Inflammatory macrophage (primary cell): Measurements from ENCODE around the gene SIK2.
"Not testable (repeated sequence)": the region's sequence is repeated elsewhere in the genome, so short reads cannot be mapped to it uniquely, and the experiment has no call there.

Experiments
- DNase-seq, 2 donors: peaks; one replicate each; pipeline ENCODE4 v3.0.0-alpha.2; 2020 to 2022

SIK2 gene

DNA sequence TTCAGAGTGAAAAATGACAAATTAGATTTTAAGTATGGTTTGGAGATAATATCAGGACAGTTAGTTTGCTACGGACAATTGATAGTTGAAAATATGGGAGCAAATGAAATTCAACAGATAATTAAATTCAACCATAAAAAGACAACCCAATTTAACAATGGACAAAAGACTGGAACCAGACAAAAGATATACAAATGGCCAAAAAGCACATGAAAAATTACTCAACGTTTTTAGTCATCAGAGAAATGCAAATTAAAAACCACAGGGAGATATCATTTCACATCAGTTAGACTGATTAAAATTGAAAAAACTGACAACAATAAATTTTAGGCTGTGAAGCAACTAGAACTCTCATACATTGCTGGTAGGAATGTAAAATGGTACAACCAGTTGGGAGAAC lies 27.2 kb downstream of the SIK2 start:
- DNase-seq = no peak

DNA sequence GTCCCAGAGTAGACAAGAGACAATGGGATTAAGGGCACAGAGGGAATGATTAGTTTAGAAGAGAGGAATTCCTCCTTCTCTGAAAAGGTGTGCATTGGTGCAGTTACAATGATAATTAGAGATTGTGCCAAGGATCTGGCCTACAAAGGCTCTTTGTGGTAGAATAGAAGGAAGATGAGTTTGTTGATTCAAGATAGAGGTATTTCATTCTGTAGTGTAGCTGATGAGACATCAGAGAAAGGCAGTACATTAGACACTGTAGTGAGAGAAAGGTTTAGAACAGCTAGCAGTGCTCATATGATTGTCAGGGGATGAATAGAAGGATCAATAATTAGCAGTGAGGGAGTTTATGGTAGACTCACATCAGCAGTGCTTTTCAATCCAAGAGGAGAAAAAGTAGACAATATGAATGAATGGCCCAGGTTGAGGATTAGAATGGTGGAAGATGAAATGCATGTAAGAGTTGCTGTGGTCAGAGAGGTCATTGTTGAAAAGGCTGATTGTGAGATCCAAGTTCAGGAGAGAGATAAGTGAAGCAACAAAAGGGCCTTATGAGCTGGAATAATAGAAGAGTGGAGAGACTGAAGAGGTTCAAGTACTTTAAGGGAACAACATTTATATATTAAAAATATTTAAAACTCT lies 28.9 kb downstream of the SIK2 start:
- DNase-seq = no peak

DNA sequence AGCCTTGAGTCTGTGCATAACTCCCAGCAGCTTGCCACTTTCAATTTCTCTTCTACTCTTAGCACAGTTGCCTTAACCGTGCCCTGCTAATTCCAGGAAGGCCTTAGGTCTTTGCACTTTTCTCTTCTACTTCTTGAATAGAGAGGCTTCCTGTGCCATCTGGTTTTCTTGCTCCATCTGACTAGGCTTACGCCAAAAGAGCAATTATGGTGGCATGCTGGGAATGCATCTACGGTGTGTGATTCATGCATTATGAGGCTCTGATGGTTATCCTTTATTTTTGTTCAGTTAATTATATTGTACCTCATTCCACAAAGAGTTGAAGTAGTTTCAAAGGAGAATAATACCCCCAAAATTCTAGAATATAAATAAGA lies 29.4 kb downstream of the SIK2 start:
- no peak for DNase-seq

DNA sequence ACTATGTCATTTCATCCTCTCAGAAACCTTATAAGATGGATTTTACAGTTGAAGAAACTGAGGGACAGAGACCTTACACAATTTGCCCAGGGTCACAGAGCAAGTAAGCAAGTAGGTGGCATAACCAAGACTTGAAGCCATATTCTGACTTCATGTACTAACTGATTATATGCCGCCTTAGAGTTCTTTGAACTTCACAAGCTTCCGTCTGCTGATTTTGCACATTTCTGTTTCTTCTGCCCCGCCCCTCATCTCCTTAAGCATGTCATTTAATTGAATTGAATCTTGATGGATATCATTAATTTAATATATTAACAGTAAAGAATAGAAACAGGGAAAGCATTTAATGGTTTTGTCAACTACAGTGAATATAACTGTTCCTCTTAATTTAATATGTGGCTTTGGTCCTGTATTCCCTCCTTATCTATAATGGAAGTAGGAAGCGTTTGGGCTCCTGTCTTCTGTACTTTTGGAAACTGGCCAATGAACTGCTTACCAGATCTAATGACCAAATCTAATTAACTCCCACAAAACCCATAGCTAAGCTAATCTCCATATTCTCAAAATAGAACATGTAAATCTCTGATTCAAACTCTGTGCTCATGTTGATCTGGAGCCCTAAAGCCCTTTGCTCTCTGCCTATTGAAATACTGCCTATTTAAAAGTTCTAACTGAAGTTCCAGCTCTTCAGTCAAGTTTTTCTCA lies 30.4 kb downstream of the SIK2 start:
- no peak for DNase-seq

DNA sequence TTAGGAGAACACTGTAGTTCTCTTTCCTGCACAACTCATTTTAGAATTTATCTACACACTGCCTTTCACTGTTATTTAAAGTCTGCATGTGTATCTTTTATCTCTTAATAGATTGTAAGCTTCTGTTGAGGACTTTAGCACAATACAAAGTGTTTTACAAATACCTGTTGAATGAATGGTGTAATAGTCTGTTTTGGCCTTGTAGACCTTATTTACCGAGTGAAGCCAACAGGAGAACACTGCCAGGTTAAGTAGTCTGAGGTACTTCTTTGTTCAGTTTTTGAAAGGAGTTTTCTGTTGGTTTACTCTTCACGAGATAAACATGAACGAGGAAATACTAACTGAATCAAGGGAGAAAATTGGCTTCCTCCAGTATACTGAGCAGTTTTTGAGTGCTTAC lies 31.0 kb downstream of the SIK2 start:
- no peak for DNase-seq

DNA sequence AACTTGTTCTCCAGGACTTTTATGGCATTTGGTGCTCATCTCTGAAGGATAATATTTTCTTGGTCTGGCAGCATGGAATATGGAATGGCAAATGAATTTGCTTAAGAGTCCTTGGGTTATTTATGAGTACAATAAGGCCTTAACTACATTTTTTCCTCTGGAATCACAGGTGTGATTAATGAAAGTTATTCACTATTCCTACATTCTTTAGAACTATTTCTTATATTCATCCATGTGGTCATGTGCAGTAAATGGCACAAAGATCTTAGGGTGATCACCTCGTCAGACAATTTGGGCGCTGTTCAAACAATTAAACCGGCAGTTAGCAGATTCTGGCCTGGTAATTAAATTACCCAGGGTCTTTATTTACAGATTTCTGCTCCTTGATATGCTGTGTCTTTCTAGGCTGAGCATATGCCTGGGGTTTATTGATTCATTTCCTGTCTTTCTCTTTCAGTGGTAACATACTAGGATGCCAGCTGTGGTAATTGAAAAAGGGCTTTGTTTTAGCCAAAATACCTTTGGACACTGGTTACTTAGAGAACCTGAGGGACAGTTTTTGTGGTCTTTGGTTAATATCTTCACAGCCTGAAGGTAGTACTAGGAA lies 31.6 kb downstream of the SIK2 start:
- no peak for DNase-seq

DNA sequence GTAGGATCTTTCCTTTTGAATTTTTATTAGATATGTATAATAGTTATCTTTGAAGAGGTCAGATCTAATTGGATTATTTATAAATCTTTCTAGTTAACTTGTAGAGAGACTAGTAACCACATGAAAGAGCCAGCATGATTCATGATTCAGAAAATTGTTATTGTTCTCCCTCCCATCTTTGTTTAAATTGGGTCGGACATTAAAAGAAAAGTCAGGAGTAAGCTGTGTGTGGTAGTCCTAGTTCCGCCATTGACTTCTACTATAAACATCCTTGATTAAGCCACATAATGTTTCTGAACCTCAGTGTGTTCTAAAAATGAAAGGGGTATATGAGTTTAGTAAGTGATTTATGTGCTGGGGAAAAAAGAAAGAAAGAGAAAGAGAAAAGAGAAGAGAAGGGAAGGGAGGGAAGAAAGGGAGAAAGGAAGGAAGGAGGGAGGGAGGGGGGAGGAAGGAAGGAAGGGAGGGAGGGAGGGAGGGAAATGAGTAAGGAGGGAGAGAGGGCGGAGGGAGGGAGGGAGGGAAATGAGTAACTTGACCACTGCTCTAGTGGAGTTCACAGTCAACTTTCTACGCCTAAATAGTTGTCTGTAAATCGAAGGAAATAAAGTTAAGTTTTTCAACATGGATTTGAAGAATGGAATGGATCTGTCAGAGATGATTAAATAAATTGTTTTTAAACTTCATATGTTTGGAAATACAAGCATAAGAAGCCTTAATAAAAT lies 32.9 kb downstream of the SIK2 start:
- DNase-seq = no peak

DNA sequence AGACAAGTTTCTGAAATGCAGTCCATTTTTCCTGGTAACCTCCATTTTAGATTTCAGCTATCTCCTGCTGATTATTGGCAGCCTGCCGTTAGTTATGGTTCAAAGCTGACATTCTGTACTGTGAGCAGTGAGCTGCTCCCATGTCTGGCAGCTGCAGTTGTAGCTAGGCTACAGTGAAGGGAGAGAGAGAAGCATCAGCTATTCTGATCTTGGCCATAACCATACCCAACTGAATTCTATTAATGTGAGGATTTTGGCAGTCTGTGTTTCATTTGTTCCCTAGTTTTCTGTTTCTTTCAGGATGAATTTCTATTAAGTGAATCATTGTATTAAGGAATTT lies 33.4 kb downstream of the SIK2 start:
- DNase-seq = no peak

DNA sequence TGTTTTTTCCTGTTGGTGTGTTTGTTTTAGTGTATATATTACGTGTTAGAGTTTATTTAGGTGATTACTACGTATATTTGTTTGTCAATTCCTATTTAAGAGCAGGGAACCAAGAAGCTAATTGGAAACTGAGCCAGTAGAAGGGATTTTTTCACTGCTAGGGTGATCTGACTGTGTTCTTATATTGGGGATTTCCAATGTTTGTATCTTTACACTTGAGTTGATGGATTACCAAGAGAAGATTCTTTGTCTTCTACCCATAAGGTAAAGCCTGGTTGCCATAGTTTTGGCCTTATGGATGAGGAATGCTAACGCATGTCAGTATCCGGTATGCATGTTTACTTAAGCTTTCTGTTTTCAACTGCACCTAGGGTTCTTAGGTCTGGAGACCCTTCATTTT lies 35.6 kb downstream of the SIK2 start:
- DNase-seq = no peak

DNA sequence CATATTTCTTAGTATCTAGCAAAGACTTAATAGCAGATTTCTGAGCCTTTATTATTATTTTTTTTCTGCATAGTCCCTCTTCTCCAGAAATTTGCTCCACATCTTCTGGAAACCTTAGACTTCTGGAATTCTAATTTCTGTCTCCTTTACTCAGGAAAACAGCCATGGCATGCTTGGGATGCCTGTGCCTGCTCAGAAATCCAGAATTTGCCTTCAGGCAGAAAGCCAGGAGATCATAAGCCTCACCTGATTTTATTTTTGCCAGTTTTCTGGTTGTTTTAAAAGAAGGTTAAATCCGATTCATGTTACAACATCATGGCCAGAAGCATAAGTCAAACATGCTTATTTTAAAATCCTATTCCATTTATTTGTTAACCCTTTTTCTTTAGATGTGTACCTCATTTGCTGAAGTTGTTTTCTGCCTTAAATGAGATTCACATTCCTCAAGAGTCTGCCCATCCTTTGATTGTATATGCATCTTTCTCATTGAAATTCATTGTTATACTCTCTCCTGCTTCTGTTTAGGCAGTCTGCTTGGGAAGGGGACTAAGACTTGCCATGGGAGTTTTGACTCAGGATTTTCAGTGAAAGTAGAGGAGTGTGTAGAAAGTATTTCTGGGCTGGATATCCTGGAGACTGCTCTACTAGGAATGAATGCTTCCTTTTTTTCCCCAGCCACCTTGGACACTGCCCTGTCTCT lies 37.1 kb downstream of the SIK2 start:
- DNase-seq = no peak

DNA sequence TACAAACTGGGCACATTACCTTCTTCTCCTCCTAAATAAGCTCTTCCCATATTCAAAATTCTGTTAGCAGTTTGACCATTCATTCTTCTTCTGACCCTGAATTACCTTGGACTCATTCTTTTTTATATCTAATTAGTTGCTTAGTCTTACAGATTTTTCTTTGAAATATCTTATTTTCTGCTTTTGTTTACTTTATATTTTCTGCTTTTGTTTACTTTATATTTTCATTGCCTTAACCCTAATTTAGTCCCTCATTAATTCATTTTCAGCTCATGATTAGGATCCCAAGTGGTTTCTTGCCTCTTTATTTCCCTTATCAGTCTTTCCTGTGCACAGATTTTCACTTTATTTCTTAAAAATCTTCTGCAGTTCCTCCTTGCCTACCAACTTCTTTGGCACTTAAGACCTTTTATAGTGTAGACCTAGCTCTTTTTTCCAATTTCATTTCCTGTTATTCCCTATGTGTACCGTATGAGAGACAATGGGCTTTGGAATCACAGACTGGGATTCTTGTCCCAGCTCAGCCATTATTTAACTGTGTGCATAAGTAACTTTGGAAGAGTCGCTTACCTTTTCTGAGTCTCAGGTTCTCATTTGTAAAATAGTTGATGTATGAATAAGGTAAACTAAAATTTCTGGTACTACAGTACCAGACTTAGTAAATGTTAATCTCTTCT lies 39.2 kb downstream of the SIK2 start:
- DNase-seq = no peak

DNA sequence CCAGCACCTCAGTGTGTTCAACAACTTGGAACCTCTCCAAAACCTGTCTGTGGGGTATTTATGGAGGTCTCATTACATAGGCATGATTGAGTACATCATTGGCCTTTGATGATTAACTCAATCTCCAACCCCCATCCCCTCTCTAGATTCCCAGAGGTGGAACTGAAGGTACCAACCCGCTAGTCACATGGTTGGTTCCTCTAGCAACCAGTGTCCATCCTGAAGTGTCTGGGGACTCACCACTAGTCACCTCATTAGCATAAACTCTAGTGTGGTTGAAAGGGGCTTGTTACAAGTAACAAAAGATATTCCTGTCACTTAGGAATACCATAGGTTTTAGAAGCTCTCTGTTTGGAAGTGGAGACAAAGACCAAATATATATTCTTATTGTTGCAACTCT lies 40.3 kb downstream of the SIK2 start:
- DNase-seq = no peak

DNA sequence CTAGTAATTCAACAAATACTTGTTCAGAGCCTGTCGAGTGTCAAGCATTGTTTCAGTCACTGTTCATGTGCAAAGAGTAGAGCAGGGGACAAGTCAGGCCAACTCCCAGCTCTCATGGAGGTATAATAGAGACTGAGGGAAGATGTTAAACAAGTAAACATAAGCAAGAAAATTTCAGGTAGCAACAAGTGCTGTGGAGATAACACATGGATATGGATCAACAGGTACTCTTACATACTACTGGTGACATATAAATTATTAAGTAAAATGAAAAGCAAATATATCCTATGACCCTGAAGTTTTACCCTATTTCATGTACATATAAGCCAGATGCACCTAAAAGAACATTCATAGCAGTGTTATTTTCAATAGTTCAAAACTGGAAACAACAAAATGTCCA lies 42.7 kb downstream of the SIK2 start:
- DNase-seq = no peak

DNA sequence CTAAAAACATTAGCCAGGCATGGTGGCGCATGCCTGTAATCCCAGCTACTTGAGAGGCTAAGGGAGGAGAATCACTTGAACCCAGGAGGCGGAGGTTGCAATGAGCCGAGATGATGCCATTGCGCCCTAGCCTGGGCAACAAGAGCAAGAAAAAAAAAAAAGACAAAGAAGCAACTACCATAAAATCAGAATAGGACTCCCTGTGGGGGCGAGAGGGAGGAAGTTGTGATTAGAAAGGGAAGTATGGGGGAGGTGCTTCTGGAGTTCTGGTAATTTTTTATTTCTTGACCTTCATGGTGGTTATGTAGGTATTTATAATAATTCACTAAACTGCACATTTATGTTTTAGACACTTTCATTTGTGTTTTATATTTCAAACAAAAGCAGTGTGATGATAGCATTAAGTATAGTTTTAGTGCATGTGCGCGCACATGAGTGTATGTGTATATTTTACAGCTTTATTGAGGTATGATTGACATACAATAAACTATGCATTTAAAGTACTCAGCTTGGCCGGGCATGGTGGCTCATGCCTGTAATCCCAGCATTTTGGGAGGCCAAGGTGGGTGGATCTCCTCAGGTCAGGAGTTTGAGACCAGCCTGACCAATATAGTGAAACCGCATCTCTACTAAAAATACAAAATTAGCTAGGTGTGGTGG lies 43.5 kb downstream of the SIK2 start:
- DNase-seq = peak; percentile 28 to 35

DNA sequence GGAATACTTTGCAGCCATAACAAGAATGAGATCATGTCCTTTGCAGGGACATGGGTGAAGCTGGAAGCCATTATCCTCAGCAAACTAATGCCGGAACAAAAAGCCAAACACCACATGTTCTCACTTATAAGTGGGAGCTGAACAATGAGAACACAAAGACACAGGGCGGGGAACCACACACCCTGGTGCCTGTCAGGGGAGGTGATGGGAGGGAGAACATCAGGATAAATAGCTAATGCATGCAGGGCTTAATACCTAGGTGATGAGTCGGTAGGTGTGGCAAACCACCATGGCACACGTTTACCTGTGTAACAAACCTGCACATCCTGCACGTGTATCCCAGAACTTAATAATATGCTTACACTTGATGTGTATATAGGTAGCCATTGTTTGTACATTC lies 49.1 kb downstream of the SIK2 start:
- not testable (repeated sequence) for DNase-seq

DNA sequence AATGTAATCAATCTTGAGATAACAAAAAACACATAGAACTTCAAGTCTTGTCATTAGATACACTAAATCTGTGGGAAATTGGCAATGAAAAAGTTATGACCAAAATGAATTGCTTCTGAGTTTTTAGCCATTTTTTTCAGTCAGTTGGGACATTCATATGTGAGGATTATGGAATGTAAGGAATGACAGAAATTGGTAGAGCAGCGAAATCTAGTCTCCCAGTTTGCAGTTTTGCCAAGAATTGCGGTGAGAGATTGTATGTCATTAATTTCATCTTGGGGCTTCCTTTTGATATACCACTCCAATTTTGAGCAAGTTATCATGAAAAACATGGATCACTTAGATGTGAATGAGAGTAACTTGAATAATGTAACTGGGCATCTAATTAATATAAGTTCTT lies 49.9 kb downstream of the SIK2 start:
- no peak for DNase-seq

DNA sequence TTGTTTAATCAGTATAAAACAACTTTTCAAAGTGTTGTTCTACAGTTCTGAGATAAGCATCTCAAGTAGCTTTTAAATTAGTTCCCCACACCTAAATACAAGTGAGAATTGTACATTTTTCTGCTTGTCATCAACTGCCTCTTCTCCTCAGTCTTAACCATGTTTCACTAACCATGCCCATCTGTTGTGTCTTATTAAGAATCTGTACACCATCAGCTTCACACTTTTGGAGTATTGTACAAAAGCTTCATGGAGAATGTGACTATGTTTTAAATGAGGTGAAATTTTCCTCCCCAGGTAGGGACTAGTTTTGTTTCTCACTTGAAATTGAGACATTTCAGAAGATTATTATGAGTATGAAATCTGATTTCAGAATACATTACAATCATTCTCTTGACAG lies 52.4 kb downstream of the SIK2 start:
- DNase-seq = no peak

DNA sequence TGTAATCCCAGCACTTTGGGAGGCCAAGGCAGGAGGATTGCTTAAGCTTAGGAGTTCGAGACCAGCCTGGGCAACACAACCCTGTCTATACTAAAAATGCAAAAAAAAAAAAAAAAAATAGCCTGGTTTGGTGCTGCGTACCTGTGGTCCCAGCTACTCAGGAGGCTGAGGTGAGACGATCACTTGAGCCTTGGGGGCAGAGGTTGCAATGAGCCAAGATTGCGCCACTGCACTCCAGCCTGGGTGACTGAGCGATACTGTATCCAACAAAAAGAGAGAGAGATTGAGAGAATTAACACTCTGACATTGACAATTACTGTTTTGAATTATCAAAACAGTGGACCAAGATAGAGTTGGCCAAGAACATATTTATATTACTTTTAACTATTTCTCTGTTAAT lies 53.7 kb downstream of the SIK2 start:
- DNase-seq = no peak

DNA sequence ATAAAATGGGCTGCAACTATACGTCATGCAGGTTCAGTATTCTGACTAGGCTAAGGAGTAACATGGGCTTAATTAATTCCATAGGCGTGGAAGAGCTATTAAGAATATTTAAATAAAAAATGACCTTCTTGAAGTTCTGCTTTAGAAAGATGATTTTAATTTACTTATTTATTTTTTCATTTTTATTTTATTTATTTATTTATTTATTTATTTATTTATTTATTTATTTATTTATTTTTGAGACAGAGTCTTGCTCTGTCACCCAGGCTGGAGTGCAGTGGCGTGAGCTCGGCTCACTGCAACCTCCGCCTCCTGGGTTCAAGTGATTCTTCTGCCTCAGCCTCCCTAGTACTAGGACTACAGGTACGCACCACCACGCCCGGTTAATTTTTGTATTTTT lies 55.7 kb downstream of the SIK2 start:
- DNase-seq = not testable (repeated sequence)

DNA sequence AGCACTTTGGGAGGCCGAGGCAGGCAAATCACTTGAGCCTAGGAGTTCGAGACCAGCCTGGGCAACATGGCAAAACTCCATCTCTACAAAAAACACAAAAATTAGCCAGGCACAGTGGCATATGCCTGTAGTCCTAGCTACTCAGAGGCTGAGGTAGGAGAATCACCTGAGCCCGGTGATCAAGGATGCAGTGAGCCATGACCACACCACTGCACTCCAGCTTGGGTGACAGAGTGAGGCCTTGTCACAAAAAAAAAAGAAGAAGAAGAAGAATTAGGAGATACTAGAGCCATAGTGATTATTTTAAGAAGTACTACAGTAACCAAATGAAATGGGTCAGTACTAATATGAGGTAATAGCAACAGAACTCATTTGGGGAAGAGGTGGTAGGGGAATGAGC lies 56.2 kb downstream of the SIK2 start:
- DNase-seq = not testable (repeated sequence)

DNA sequence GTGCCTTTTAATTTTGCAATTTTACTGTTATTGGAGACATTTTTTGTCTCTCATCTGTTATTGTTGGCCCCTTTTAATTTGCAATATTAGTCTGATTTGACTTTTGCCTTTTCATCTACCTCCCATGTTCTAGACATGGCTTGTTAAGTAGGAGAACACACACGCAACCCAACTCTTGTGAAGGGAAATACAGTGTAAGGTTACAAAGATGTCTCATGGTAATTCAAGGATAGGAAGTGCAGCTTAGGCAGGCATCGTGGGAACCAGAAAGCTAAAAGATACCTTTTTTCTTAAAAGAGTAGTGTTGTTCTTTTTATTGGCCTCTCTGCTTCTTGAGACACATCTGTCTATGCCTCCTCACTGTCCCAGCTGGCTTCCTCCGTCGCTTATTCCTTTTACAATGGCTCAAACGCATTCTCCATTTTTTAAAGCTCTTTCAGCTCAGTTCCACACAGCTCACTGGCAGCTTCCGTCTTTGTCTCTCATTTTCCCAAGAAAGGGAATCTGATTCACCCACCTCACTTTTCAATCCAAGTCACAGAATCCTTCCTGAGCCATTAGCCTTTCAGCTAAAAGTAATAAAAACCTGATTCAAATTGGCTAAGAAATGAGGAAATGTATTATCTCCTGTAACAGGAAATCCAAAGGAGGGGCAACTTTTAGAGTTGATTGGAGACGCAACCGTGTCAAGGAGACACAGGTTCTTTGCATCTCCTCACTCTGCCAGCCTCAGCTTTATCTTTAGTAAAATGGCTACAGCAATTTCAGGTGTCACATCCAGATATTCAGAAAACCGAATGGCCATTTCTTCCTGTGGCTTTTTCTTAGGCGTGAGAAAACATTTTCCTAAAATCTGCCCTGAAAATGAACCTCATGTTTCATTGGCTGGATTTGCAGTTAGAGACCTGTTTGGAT lies 57.2 kb downstream of the SIK2 start:
- no peak for DNase-seq
